ENCODE results near the gene TTC39A.

DNA sequence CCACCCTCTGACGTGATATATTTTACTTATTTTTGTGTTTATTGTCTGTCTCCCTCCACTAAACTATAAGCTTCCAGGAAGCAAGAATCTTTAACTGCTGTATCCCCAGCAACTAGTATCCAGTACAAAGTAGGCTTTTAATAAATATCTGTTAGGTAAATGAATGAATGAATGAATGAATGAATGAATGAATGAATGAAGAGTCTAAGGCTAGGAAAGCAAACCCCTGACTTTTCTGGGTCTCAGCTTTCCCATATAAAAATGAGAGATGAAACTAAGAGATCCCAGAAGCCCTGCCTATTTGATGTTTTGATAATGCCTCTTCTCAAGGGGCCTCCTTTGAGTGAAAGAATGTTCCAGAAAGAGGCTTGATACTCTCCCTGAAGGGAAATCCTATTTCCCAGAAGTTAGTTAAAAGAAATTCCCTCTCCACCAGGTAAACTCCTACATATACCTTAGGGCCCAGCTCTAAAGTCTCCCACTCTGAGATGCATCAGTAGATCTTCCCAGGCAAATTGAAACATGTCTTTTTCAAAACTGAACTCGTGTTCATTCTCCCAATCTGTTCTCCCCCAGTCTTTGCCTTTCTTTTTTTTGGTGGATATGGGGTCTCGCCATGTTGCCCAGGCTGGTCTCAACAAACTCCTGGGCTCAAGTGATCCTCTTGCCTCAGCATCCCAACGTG is 7.8 kb downstream of the TTC39A start:
- TF ChIP-seq, protein P1, sequence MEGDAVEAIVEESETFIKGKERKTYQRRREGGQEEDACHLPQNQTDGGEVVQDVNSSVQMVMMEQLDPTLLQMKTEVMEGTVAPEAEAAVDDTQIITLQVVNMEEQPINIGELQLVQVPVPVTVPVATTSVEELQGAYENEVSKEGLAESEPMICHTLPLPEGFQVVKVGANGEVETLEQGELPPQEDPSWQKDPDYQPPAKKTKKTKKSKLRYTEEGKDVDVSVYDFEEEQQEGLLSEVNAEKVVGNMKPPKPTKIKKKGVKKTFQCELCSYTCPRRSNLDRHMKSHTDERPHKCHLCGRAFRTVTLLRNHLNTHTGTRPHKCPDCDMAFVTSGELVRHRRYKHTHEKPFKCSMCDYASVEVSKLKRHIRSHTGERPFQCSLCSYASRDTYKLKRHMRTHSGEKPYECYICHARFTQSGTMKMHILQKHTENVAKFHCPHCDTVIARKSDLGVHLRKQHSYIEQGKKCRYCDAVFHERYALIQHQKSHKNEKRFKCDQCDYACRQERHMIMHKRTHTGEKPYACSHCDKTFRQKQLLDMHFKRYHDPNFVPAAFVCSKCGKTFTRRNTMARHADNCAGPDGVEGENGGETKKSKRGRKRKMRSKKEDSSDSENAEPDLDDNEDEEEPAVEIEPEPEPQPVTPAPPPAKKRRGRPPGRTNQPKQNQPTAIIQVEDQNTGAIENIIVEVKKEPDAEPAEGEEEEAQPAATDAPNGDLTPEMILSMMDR (IDR thresholded peaks at IDR 0.05; ENCODE audit: low read length), result no peak
- TF ChIP-seq EZH2 (IDR thresholded peaks at IDR 0.05; ENCODE audit: borderline replicate concordance, low read length), result no peak
